K562 (cell line): ENCODE data around the gene ELF1. TPM values are rescaled to one million over a fixed set of nuclear protein-coding genes. Genes with fewer than 3 reads are reported as not detected.

Source experiments
- ATF6 ChIP-seq: sonication (generic); formaldehyde crosslinking; IDR thresholded peaks from 2 replicates; pipeline ENCODE4 v1.4.0; 2020; ENCODE audit warnings: mild to moderate bottlenecking, missing genetic modification reagents
- BRD4 ChIP-seq: fragments of 200-600 bp; sonication (generic); IDR thresholded peaks from 2 replicates; pipeline ENCODE4 v1.6.1; 2017; ENCODE audit warnings: inconsistent platforms
- CBFB ChIP-seq: sonication (generic); formaldehyde crosslinking; IDR thresholded peaks from 2 replicates; pipeline ENCODE4 v1.4.0; 2020; ENCODE audit warnings: mild to moderate bottlenecking, missing genetic modification reagents
- COPS2 ChIP-seq: fragments of 450-650 bp; conservative IDR thresholded peaks from 2 replicates; pipeline ENCODE4 v1.6.1; 2016; ENCODE audit warnings: mild to moderate bottlenecking, moderate library complexity
- EGR1 ChIP-seq: fragments of 450-650 bp; conservative IDR thresholded peaks from 2 replicates; pipeline ENCODE4 v1.6.1; 2017; ENCODE audit warnings: mild to moderate bottlenecking
- ELF4 ChIP-seq: fragments of 450-650 bp; formaldehyde crosslinking; IDR thresholded peaks from 2 replicates; pipeline ENCODE4 v1.4.0; 2022; ENCODE audit warnings: missing genetic modification characterization
- FOXJ2 ChIP-seq: fragments of 200-800 bp; sonication (Bioruptor generic); IDR thresholded peaks from 2 replicates; pipeline ENCODE4 v1.6.1; 2016; ENCODE audit warnings: missing genetic modification characterization, missing compliant biosample characterization
- HIVEP1 ChIP-seq: fragments of 250-450 bp; sonication (Bioruptor Pico); IDR thresholded peaks from 2 replicates; pipeline ENCODE4 v1.4.0; 2020; ENCODE audit warnings: mild to moderate bottlenecking
- PHF8 ChIP-seq: fragments of 200-600 bp; sonication (generic); IDR thresholded peaks from 2 replicates; pipeline ENCODE4 v1.6.1; 2012; ENCODE audit warnings: mixed run types, mild to moderate bottlenecking, inconsistent platforms, low read length, moderate library complexity, borderline replicate concordance
- RBM25 ChIP-seq: fragments of 200-400 bp; formaldehyde crosslinking; IDR thresholded peaks from 2 replicates; pipeline ENCODE4 v1.6.1; 2018; ENCODE audit warnings: low read length, low read depth, moderate library complexity; ENCODE audit not compliant: severe bottlenecking
- RREB1 ChIP-seq: fragments of 250-450 bp; sonication (Bioruptor Pico); IDR thresholded peaks from 2 replicates; pipeline ENCODE4 v1.4.0; 2020
- SMAD2 ChIP-seq: fragments of 150-350 bp; IDR thresholded peaks from 2 replicates; pipeline ENCODE4 v1.6.1; 2014; ENCODE audit warnings: low read depth, mild to moderate bottlenecking, low read length
- SRSF7 ChIP-seq: fragments of 200-400 bp; formaldehyde crosslinking; optimal IDR thresholded peaks from 2 replicates; pipeline ENCODE3; 2017; ENCODE audit warnings: mild to moderate bottlenecking, low read depth, low read length
- XRCC4 ChIP-seq: IDR thresholded peaks from one replicate; pipeline ENCODE4 v1.6.1; 2011; ENCODE audit not compliant: insufficient read depth, insufficient read length; ENCODE audit errors: extremely low read depth
- ZC3H8 ChIP-seq: fragments of 450-650 bp; IDR thresholded peaks from 2 replicates; pipeline ENCODE4 v1.6.1; 2017
- ZFP91 ChIP-seq: sonication (generic); formaldehyde crosslinking; IDR thresholded peaks from 2 replicates; pipeline ENCODE4 v1.8.0; 2022; ENCODE audit warnings: mild to moderate bottlenecking, missing genetic modification reagents
- ZNF212 ChIP-seq: fragments of 450-650 bp; formaldehyde crosslinking; IDR thresholded peaks from 2 replicates; pipeline ENCODE4 v1.4.0; 2020; ENCODE audit warnings: mild to moderate bottlenecking
- ZNF24 ChIP-seq: fragments of 450-650 bp; IDR thresholded peaks from 2 replicates; pipeline ENCODE4 v1.6.1; 2016
- ZNF507 ChIP-seq: conservative IDR thresholded peaks from 2 replicates; pipeline ENCODE4 v1.6.1; 2017; ENCODE audit warnings: missing genetic modification characterization, missing compliant biosample characterization
- polyA plus RNA-seq, 8 experiments: library from polyadenylated mRNA; depleted of rRNA in 4 of 8; stranded (reverse) in 5 of 8; unstranded in 3 of 8; fragments of >200 nt; fragmentation: Nextera tagmentation in 2 of 8; fragmentation: Illumina TruSeq in 1 of 8; extraction: Ambion mirVana in 2 of 8; extraction: Trizol in 1 of 8; gene quantifications; 2 replicates each; pipeline versions ENCODE4 v1.2.1 to v1.2.3, GENCODE V29; 2011 to 2014; ENCODE audit warnings: inconsistent platforms in 1 of 8, missing spikeins in 1 of 8
- total RNA-seq, 7 experiments: library from RNA; depleted of rRNA in 6 of 7; stranded (reverse); fragments of >200 nt in 6 of 7; fragmentation: Illumina TruSeq in 2 of 7; extraction: Trizol in 2 of 7; gene quantifications; 2 replicates each; pipeline versions ENCODE4 v1.2.1 to v1.2.3, GENCODE V29; 2011 to 2021; ENCODE audit warnings: low replicate concordance in 1 of 7

Gene ELF1
- total and polyA plus RNA-seq, 9 of the 15 experiments (the other 6 are each of a cell fraction or from before 2014, with no cell fraction given) = 24.7 to 54.4 (median 33.4) TPM

GRCh38 chr13:41060082-41060723, 41.1 kb upstream of the ELF1 start (continued):
- 0 out of 2 replicates have a peak, but pooled peaks have one; percentile 6 for TF ChIP-seq RREB1 (CRISPR knock-in tag)
- no peak for TF ChIP-seq ZFP91 (CRISPR knock-in tag)
- TF ChIP-seq RBM25 = no peak
- no peak for TF ChIP-seq XRCC4
- no peak for TF ChIP-seq FOXJ2 (tag)
- no peak for TF ChIP-seq ELF4 (CRISPR knock-in tag)
- TF ChIP-seq SRSF7 = no peak
- peak; percentile 66; the same call in 1 of the 2 replicates for TF ChIP-seq PHF8
- no peak for TF ChIP-seq COPS2
- TF ChIP-seq ZNF24 = no peak
- no peak; the same call in 1 of the 2 replicates for TF ChIP-seq BRD4
- no peak for TF ChIP-seq SMAD2
- TF ChIP-seq HIVEP1 = no peak
- no peak for TF ChIP-seq ZNF212
- TF ChIP-seq ZNF507 (tag) = no peak
- no peak for TF ChIP-seq ZC3H8
- TF ChIP-seq CBFB (CRISPR knock-in tag) = no peak
- no peak for TF ChIP-seq ATF6 (CRISPR knock-in tag)
- peak; percentile 79 for TF ChIP-seq EGR1
